GM12878 (cell line): Measurements from ENCODE around the gene DALRD3. TPM values are rescaled to one million over a fixed set of nuclear protein-coding genes. Genes with fewer than 3 reads are reported as not detected.

Source experiments
- ATAC-seq: fragments of 200-7000 bp; cut with Tn5 transposase; 3 replicates; pipeline ENCODE4 v1.9.1; 2020; ENCODE audit warnings: mild to moderate bottlenecking, moderate library complexity
- BruUV-seq: library from RNA; stranded (reverse); fragments of 400-500 nt; replicated peaks from 2 replicates; lab custom pipeline; 2021; lab: Mats Ljungman, UMichigan
- CTCF ChIA-PET: fragments of 300-600 bp; sonication (Branson Sonifier 250); formaldehyde crosslinking; extraction: SDS; loops from one replicate; lab custom pipeline; 2021; ENCODE audit warnings: inconsistent platforms; lab: Yijun Ruan, JAX
- POLR2A ChIA-PET: fragments of 350-600 bp; formaldehyde crosslinking; extraction: SDS; loops from one replicate; lab custom pipeline; 2021; ENCODE audit warnings: inconsistent platforms; lab: Charles Lee
- RAD21 ChIA-PET: fragments of 300-600 bp; sonication (Branson Sonifier 250); formaldehyde crosslinking; loops from one replicate; lab custom pipeline; 2023; ENCODE audit warnings: antibody characterized with exemption; ENCODE audit not compliant: unreplicated experiment; lab: Charles Lee
- SMC1A ChIA-PET: fragments of 300-600 bp; sonication (Branson Sonifier 250); formaldehyde crosslinking; loops from one replicate; lab custom pipeline; 2023; ENCODE audit not compliant: unreplicated experiment, uncharacterized antibody; lab: Charles Lee
- DNase-seq: peaks from one replicate; pipeline ENCODE4 v3.0.0-alpha.2; 2011; ENCODE audit warnings: low read depth, low spot score
- FAIRE-seq: peaks from 3 replicates; lab custom pipeline; 2011; peaks lifted over from hg19 to GRCh38; lab: Jason Lieb, UNC
- H2AFZ ChIP-seq: 2 replicates; pipeline ENCODE4 v1.6.0; 2011; ENCODE audit warnings: low read depth, low read length, control low read depth; ENCODE audit not compliant: control insufficient read depth
- H3K27ac ChIP-seq: 2 replicates; pipeline ENCODE4 v1.5.1; 2011; ENCODE audit warnings: control low read depth; ENCODE audit not compliant: control insufficient read depth, insufficient read depth
- H3K27me3 ChIP-seq, 2 experiments: replicated peaks in 1 of 2; 2 replicates each; pipeline versions ENCODE4 v1.6.0 to v1.6.1; 2011; ENCODE audit warnings: low read length in 1 of 2; ENCODE audit not compliant: control insufficient read depth in 2 of 2, insufficient read depth in 2 of 2
- H3K36me3 ChIP-seq, 2 experiments: 2 replicates each; pipeline ENCODE4 v1.5.1; 2011; ENCODE audit warnings: low read length in 1 of 2; ENCODE audit not compliant: control insufficient read depth in 2 of 2, insufficient read depth in 2 of 2
- H3K4me1 ChIP-seq: 2 replicates; pipeline ENCODE4 v1.6.1; 2011; ENCODE audit warnings: mild to moderate bottlenecking, low read length, moderate library complexity, mixed read lengths; ENCODE audit not compliant: control insufficient read depth, insufficient read depth
- H3K4me2 ChIP-seq: 2 replicates; pipeline ENCODE4 v1.6.0; 2011; ENCODE audit warnings: control low read depth; ENCODE audit not compliant: control insufficient read depth, insufficient read depth
- H3K4me3 ChIP-seq: fragments of 200-600 bp; sonication (generic); 2 replicates; pipeline ENCODE4 v1.5.1; 2016
- H3K79me2 ChIP-seq: 2 replicates; pipeline ENCODE4 v1.6.0; 2011; ENCODE audit warnings: low read length; ENCODE audit not compliant: control insufficient read depth, insufficient read depth
- H3K9ac ChIP-seq: 2 replicates; pipeline ENCODE4 v1.8.0; 2011; ENCODE audit warnings: low read length, control low read depth, mixed read lengths; ENCODE audit not compliant: control insufficient read depth, insufficient read depth
- H3K9me3 ChIP-seq: replicated peaks from 3 replicates; pipeline ENCODE4 v1.5.1; 2011; ENCODE audit warnings: mild to moderate bottlenecking, low read length; ENCODE audit not compliant: control insufficient read depth, insufficient read depth
- H4K20me1 ChIP-seq: 2 replicates; pipeline ENCODE4 v1.6.0; 2011; ENCODE audit not compliant: control insufficient read depth, insufficient read depth
- CREB1 ChIP-seq: IDR thresholded peaks from 2 replicates; pipeline ENCODE4 v1.6.1; 2012; ENCODE audit warnings: low read depth, mild to moderate bottlenecking, inconsistent platforms
- NBN ChIP-seq: fragments of 450-650 bp; IDR thresholded peaks from 2 replicates; pipeline ENCODE4 v1.6.1; 2016
- POLR2A ChIP-seq: IDR thresholded peaks from 2 replicates; pipeline ENCODE4 v1.6.1; 2011; ENCODE audit warnings: low read depth, mild to moderate bottlenecking, low read length
- WGBS: methylation state at CpG from one replicate; pipeline ENCODE4 v1.1.6; 2016; ENCODE audit warnings: low lambda C conversion rate; ENCODE audit not compliant: insufficient replicate concordance, insufficient coverage; ENCODE audit errors: missing lambda C conversion rate; 5-methylcytosine and 5-hydroxymethylcytosine counted together
- in situ Hi-C: fragments of 300-500 bp; cut with MboI; formaldehyde crosslinking; loops from 9 replicates; pipeline ENCODE4 v1.14.3; 2018; ENCODE audit warnings: mixed read lengths
- intact Hi-C: fragments of 100-400 bp; cut with micrococcal nuclease; formaldehyde crosslinking; loops from one replicate; pipeline ENCODE4 v1.14.2; 2022; ENCODE audit not compliant: unreplicated experiment
- polyA plus RNA-seq, 11 experiments: library from polyadenylated mRNA; depleted of rRNA in 4 of 11; unstranded in 6 of 11; stranded (reverse) in 5 of 11; fragments of >200 nt; fragmentation: Nextera tagmentation in 4 of 11; fragmentation: Illumina TruSeq in 1 of 11; extraction: Ambion mirVana in 4 of 11; extraction: Trizol in 1 of 11; gene quantifications; 1 replicate in 1 of 11; 2 replicates in 10 of 11; pipeline versions ENCODE4 v1.2.1 to v1.2.3, GENCODE V29; 2011 to 2016; ENCODE audit warnings: inconsistent platforms in 2 of 11, missing spikeins in 2 of 11, low read depth in 1 of 11
- total RNA-seq, 4 experiments: library from RNA; depleted of rRNA in 3 of 4; stranded (reverse); fragments of >200 nt in 3 of 4; fragmentation: Illumina TruSeq in 1 of 4; extraction: Trizol in 1 of 4; gene quantifications; 2 replicates each; pipeline versions ENCODE4 v1.2.1 to v1.2.3, GENCODE V29; 2013 to 2021

DALRD3 gene
- total and polyA plus RNA-seq, 10 of the 15 experiments (the other 5 are each of a cell fraction or from before 2014, with no cell fraction given): 10.1 to 28.2 (median 21.6) TPM

DNA sequence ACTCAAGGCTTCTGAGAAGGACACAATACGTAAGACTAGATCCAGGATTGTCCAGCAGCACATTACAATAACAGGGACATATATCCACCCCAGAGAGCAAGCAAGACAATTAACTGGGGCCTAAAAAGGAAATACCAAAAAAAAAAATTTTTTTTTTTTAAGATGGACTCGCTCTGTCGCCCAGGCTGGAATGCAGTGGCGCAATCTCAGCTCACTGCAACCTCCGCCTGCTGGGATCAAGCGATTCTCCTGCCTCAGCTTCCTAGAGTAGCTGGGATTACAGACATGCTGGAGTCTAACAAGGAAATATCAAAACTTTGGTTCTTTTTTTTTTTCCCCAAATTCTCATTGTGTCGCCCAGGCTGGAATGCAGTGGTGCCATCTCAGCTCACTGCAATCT lies 39.6 kb upstream of the DALRD3 start:
- H3K9ac ChIP-seq: no peak overlapping the region
- no peaks in the 10 kb centered on the region for H3K9me3 ChIP-seq
- WGBS: 98% methylated on average over 7 of the region's 7 CpGs
- H3K4me1 ChIP-seq: no peaks in the 10 kb centered on the region
- DNase-seq (no peak), FAIRE-seq (no peak), ATAC-seq (no peak)
- SMC1A ChIA-PET: no interaction called here
- no TSS peak for BruUV-seq
- H3K36me3 ChIP-seq: peaks cover 14 to 26% of the 10 kb centered on the region in 2 experiments
- intact Hi-C loops: no loop called here
- H3K4me3 ChIP-seq: no peak overlapping the region
- no peak overlapping the region for H2AFZ ChIP-seq
- H3K79me2 ChIP-seq: no peaks in the 10 kb centered on the region
- POLR2A ChIA-PET: no interaction called here
- H3K4me2 ChIP-seq: no peak overlapping the region
- in situ Hi-C loops: no loop called here
- no peak overlapping the region for H3K27ac ChIP-seq
- no peaks in the 10 kb centered on the region for H3K27me3 ChIP-seq
- CTCF ChIA-PET: no interaction called here
- TF ChIP-seq CREB1: no peak
- RAD21 ChIA-PET: interaction anchor here (0.7 kb wide), 1 partner anchor 13 kb away, joined by 3 read pairs; no protein-coding TSS in a partner anchor
- no peaks in the 10 kb centered on the region for H4K20me1 ChIP-seq

DNA sequence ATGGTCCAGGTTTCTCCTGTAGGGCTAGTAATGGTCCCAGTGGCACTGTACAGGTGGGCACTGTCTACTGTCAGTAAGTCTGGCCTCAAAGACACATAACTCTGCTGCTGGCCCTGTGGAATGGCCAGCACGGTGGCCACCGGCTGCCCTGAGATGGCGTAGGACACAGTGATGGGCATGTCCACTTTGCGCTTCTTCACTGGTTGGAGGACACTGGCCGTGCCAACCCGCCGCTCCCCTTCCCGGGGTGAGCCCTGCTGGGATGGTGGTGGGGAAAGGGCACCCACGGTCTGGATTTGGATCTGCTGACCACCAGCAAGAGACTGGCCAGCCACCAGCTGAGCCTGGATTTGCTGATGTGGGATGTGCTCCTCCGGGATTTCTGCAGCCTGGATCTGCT lies 38.9 kb upstream of the DALRD3 start:
- ChIA-PET SMC1A (no interaction called here), POLR2A (no interaction called here), RAD21 (no interaction called here), CTCF (no interaction called here)
- Histone ChIP-seq H3K9me3 (no peaks in the 10 kb centered on the region), H3K4me3 (no peak overlapping the region), H3K36me3 (peaks cover 14 to 26% of the 10 kb centered on the region in 2 experiments), H3K4me2 (no peak overlapping the region), H3K4me1 (no peaks in the 10 kb centered on the region), H3K9ac (no peak overlapping the region), H2AFZ (no peak overlapping the region), H3K27me3 (no peaks in the 10 kb centered on the region), H3K79me2 (no peaks in the 10 kb centered on the region), H4K20me1 (no peaks in the 10 kb centered on the region), H3K27ac (no peak overlapping the region)
- TSS peak; percentile 42 for BruUV-seq
- WGBS: 97% methylated on average over 10 of the region's 10 CpGs
- in situ Hi-C loops (no loop called here), intact Hi-C loops (no loop called here)
- ATAC-seq (no peak), FAIRE-seq (no peak), DNase-seq (no peak)
- TF ChIP-seq POLR2A (peak; percentile 52), NBN (no peak)
